ENCODE measurements around the gene PDE11A.

PDE11A gene

GRCh38 chr2:177603768-177604167, 468.8 kb downstream of the PDE11A start:
- Histone ChIP-seq H3K27me3 (no peaks in the 10 kb centered on the region), H3K4me3 (ENCODE audit: low read depth, low read length) (no peak overlapping the region), H3K4me1 (peaks cover 3% of the 10 kb centered on the region; the same call in 1 of the 2 replicates), H3K9me3 (no peaks in the 10 kb centered on the region), H3K36me3 (no peaks in the 10 kb centered on the region)
- no peak for TF ChIP-seq CTCF (IDR thresholded peaks at IDR 0.05; ENCODE audit: low read depth, low read length)
- no peak for DNase-seq

DNA sequence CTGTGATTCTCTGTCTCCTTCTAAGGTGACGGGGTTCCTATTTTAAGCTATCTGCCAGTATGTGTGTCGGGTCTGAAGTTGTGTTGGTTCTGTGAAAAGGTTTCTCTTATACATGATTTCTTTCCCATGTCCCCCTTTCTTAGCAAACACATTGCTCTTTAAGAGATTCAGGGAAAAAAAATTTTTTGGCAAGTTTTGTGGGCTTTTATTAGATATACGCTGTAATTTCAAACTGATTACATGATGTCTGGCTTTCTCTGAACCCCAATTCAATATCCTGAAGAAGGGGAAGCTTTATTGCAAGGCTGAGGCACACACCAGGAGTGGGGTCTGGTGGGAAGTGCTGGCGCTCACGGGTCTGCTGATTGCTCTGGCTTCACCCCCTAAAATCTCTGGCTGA, 469.4 kb downstream of the PDE11A start:
- Histone ChIP-seq H3K4me1 (peaks cover 3% of the 10 kb centered on the region; the same call in 1 of the 2 replicates), H3K36me3 (no peaks in the 10 kb centered on the region), H3K4me3 (ENCODE audit: low read depth, low read length) (no peak overlapping the region), H3K27me3 (no peaks in the 10 kb centered on the region), H3K9me3 (no peaks in the 10 kb centered on the region)
- no peak for DNase-seq
- TF ChIP-seq CTCF (IDR thresholded peaks at IDR 0.05; ENCODE audit: low read depth, low read length): no peak

DNA sequence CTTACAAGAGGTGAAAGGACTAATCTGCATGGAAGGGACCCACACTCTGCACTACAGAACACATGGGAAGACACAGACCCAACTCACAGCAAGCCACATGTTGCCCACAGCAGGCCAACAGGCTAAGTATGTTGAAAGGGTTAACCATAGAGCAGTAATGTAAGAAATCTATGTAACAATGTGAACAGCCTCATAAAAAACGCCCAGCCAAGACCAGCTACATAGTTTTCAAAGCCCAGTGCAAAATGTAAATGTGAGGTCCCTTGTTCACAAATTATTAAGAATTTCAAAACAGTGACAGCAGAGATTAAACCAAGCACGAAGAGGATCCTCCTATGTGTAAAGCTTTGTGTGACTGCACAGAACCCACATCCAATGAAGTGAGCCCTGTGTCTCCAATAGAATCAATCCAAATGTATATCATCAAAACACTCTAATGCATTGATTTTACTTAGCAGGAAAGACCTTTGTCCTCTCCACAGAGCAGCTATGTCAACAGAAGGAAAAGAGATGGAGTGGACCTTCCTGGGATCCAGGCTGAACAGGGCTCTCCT, 469.9 kb downstream of the PDE11A start:
- Histone ChIP-seq H3K9me3 (no peaks in the 10 kb centered on the region), H3K4me3 (ENCODE audit: low read depth, low read length) (no peak overlapping the region), H3K4me1 (peaks cover 3% of the 10 kb centered on the region; the same call in 1 of the 2 replicates), H3K27me3 (no peaks in the 10 kb centered on the region), H3K36me3 (no peaks in the 10 kb centered on the region)
- TF ChIP-seq CTCF (IDR thresholded peaks at IDR 0.05; ENCODE audit: low read depth, low read length): no peak
- no peak for DNase-seq

DNA sequence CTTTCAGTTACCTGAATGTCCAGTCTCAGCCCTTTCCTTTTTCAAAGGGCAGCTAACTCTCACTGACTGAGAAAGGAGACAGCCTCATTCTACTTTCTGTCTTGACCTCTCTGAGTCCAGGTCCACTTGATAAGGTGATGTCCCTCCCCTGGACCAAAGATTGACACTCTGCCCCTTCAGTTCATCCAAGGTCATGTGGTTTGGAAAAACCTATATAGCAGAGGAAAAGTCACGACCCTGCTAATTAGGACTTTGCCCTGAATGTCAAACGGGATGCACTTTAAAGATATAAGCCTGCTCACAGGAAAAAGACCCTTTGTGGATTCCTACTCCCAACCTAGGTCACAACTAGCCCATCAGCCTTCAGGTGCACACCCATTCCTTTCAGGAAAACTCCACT, 471.7 kb downstream of the PDE11A start:
- no peaks in the 10 kb centered on the region for H3K36me3 ChIP-seq
- no peak for TF ChIP-seq CTCF (IDR thresholded peaks at IDR 0.05; ENCODE audit: low read depth, low read length)
- no peak for DNase-seq
- H3K9me3 ChIP-seq: no peaks in the 10 kb centered on the region
- H3K27me3 ChIP-seq: no peaks in the 10 kb centered on the region
- H3K4me3 ChIP-seq (ENCODE audit: low read depth, low read length): no peak overlapping the region
- peaks cover 3% of the 10 kb centered on the region; the same call in 1 of the 2 replicates for H3K4me1 ChIP-seq

DNA sequence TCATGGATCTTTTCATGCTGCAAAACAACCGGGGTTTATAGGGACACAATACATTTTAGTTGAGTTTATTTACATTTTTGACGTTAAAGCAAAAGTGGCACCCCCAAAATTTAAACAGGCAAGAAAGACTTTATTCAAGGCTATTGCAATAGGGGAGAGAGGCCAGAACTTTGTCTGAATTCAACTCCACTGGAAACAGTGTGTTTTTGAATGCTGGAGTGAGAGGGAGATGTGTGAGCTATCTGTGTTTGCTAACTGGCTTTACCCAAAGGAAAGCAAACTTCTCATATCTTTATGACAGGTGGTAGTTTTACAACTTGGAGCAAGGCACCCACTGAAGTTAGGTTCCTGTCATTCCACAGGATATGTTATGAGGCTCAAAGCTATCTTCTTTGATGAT, 472.6 kb downstream of the PDE11A start:
- Histone ChIP-seq H3K4me3 (ENCODE audit: low read depth, low read length) (no peak overlapping the region), H3K4me1 (peaks cover 3% of the 10 kb centered on the region; the same call in 1 of the 2 replicates), H3K27me3 (no peaks in the 10 kb centered on the region), H3K9me3 (no peaks in the 10 kb centered on the region), H3K36me3 (no peaks in the 10 kb centered on the region)
- no peak for DNase-seq
- TF ChIP-seq CTCF (IDR thresholded peaks at IDR 0.05; ENCODE audit: low read depth, low read length): no peak

DNA sequence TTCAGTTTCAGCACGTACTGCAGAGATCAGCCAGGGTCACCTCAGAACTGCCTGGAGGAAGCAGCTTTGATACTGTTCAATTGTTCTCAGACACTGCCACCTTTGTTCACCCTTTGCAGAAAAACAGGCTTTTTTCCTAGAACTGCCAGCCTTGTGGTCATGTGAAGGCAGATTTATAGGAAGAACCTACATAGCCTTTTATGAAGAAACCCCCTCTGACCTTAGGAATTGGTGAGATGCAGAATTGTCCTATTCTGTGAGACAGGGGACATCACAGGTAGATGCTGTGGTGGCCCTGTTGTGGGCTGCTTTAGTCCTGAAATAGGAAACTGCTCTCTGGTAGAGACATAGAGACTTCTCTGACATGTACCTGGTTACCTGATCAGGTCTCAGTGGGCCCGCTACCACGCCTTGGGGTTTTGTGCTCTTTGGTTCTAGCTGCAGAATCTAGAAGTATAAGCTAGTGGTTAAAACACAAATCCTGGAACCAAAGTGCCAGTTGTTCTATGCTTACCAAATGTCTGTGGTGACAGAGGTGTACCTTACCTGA, 473.4 kb downstream of the PDE11A start:
- TF ChIP-seq CTCF (IDR thresholded peaks at IDR 0.05; ENCODE audit: low read depth, low read length): no peak
- Histone ChIP-seq H3K4me1 (peaks cover 1% of the 10 kb centered on the region; the same call in 1 of the 2 replicates), H3K4me3 (ENCODE audit: low read depth, low read length) (no peak overlapping the region), H3K36me3 (no peaks in the 10 kb centered on the region), H3K27me3 (no peaks in the 10 kb centered on the region), H3K9me3 (no peaks in the 10 kb centered on the region)
- DNase-seq: no peak

All from BE2C (cell line).